Measurements from ENCODE around the gene TBL1XR1. TPM values are rescaled to one million over a fixed set of nuclear protein-coding genes. Genes with fewer than 3 reads are reported as not detected.

Gene TBL1XR1
- total and polyA plus RNA-seq, 2 donors (not counting 3 experiments of a cell fraction or from before 2014, with no cell fraction given) = 26.9 to 146 TPM

DNA sequence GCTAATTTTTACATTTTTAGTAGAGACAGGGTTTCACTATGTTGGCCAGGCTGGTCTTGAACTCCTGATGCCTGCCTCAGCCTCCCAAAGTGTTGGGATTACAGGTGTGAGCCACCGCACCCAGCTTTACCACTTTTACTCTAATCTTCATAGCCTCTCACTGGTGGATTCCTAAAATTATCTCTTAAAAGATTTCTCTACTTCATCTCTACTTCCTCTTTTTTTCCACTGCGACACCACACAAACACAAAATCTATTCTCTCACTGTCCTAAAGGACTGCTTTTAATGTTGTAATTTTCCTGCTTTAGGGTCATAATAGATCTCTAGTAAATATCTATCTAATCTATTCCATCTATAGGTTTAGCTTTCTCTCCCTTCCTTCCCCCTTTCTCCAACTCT lies 34.0 kb upstream of the TBL1XR1 start:
- H3K9ac ChIP-seq (replicated peaks; ENCODE audit: extremely low read depth, insufficient read depth, low read length) = no peak overlapping the region
- FAIRE-seq = no peak
- H3K36me3 ChIP-seq (ENCODE audit: control insufficient read depth in 2 of 2, extremely low read depth in 1 of 2, insufficient read depth in 2 of 2, low read length in 2 of 2) = no peaks in the 10 kb centered on the region
- H3K27ac ChIP-seq (ENCODE audit: insufficient read depth, low read depth, low read length) = no peak overlapping the region
- no peak overlapping the region for H3K4me2 ChIP-seq (ENCODE audit: insufficient read depth, low read length)
- H3K9me3 ChIP-seq (replicated peaks; ENCODE audit: control insufficient read depth, insufficient read depth, low read length) = no peaks in the 10 kb centered on the region
- H3K9me1 ChIP-seq (replicated peaks; ENCODE audit: control insufficient read depth, extremely low read depth, insufficient read depth, low read length) = no peaks in the 10 kb centered on the region
- no peak overlapping the region for H3K4me3 ChIP-seq (replicated peaks in 1 of 3; ENCODE audit: insufficient read depth in 1 of 3, low read depth in 1 of 3, low read length in 3 of 3)
- no TSS peak for BruUV-seq (replicated peaks)
- ChIA-PET POLR2A (no interaction called here), CTCF (interaction anchor here (1.1 kb wide), 1 partner anchor 21 kb away, joined by 3 read pairs; no protein-coding TSS in a partner anchor)
- H3K4me1 ChIP-seq (ENCODE audit: control insufficient read depth, extremely low read depth, insufficient read depth, low read length) = peaks cover 7% of the 10 kb centered on the region
- H4K20me1 ChIP-seq (replicated peaks; ENCODE audit: control insufficient read depth, extremely low read depth, insufficient read depth, low read length) = no peaks in the 10 kb centered on the region
- no peak overlapping the region for H2AFZ ChIP-seq (ENCODE audit: low read depth, low read length)
- intact Hi-C loops (cut with micrococcal nuclease) = no loop called here
- dilution Hi-C loops (cut with MboI; ENCODE audit: extremely low pct_ligation_motif_present, low sequenced_read_pairs) = no loop called here
- DNase-seq (ENCODE audit: low read depth, low spot score) = no peak
- H3K27me3 ChIP-seq (ENCODE audit: control insufficient read depth in 2 of 2, insufficient read depth in 2 of 2, low read length in 2 of 2) = no peaks in the 10 kb centered on the region
- no peak for TF ChIP-seq EZH2 (IDR thresholded peaks at IDR 0.05; ENCODE audit: borderline replicate concordance, low read depth, low read length, severe bottlenecking)
- TF ChIP-seq MYC (IDR thresholded peaks at IDR 0.05; ENCODE audit: low read depth, low read length) = no peak
- TF ChIP-seq FOS (IDR thresholded peaks at IDR 0.05; ENCODE audit: borderline replicate concordance, insufficient read depth, low read length) = no peak
- TF ChIP-seq JUN (IDR thresholded peaks at IDR 0.05; ENCODE audit: borderline replicate concordance, insufficient read depth, insufficient read length, low read depth) = no peak
- TF ChIP-seq POLR2AphosphoS5 (IDR thresholded peaks at IDR 0.05; ENCODE audit: insufficient read depth, low read depth, low read length) = no peak
- TF ChIP-seq, protein P1, sequence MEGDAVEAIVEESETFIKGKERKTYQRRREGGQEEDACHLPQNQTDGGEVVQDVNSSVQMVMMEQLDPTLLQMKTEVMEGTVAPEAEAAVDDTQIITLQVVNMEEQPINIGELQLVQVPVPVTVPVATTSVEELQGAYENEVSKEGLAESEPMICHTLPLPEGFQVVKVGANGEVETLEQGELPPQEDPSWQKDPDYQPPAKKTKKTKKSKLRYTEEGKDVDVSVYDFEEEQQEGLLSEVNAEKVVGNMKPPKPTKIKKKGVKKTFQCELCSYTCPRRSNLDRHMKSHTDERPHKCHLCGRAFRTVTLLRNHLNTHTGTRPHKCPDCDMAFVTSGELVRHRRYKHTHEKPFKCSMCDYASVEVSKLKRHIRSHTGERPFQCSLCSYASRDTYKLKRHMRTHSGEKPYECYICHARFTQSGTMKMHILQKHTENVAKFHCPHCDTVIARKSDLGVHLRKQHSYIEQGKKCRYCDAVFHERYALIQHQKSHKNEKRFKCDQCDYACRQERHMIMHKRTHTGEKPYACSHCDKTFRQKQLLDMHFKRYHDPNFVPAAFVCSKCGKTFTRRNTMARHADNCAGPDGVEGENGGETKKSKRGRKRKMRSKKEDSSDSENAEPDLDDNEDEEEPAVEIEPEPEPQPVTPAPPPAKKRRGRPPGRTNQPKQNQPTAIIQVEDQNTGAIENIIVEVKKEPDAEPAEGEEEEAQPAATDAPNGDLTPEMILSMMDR (IDR thresholded peaks at IDR 0.05; ENCODE audit: extremely low read depth in 1 of 2, insufficient read depth in 1 of 2, low read depth in 1 of 2, low read length in 2 of 2) = no peak
- TF ChIP-seq POLR2A (IDR thresholded peaks at IDR 0.05; ENCODE audit: low read depth, low read length) = no peak
- TF ChIP-seq, protein P2, sequence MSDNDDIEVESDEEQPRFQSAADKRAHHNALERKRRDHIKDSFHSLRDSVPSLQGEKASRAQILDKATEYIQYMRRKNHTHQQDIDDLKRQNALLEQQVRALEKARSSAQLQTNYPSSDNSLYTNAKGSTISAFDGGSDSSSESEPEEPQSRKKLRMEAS (IDR thresholded peaks at IDR 0.05; ENCODE audit: insufficient read depth, insufficient read length) = no peak
- TF ChIP-seq GATA2 (IDR thresholded peaks at IDR 0.05; ENCODE audit: insufficient read depth, insufficient read length, low read depth, low read length) = no peak
- H3K79me2 ChIP-seq (ENCODE audit: control insufficient read depth, insufficient read depth, low read length) = no peaks in the 10 kb centered on the region

Measured in endothelial cell of umbilical vein (primary cell).